Calu3 (cell line): Measurements from ENCODE around the gene SORBS2. TPM values are rescaled to one million over a fixed set of nuclear protein-coding genes. Genes with fewer than 3 reads are reported as not detected.

ENCODE experiments used
- BruUV-seq: library from RNA; stranded (reverse); fragments of 400-500 nt; replicated peaks from 2 replicates; lab custom pipeline; 2021; lab: Mats Ljungman, UMichigan
- CTCF ChIA-PET: fragments of 300-600 bp; sonication (Branson Sonifier 250); formaldehyde crosslinking; loops from one replicate; lab custom pipeline; 2022; ENCODE audit warnings: antibody characterized with exemption; lab: Charles Lee
- DNase-seq: peaks from one replicate; pipeline ENCODE4 v3.0.0; 2022
- H3K27ac Mint-ChIP-seq: one replicate; pipeline ENCODE4 v1.8.0; 2022; ENCODE audit warnings: mixed read lengths; ENCODE audit not compliant: unreplicated experiment
- H3K27me3 Mint-ChIP-seq: one replicate; pipeline ENCODE4 v1.8.0; 2022; ENCODE audit warnings: mixed read lengths; ENCODE audit not compliant: unreplicated experiment
- H3K36me3 Mint-ChIP-seq: one replicate; pipeline ENCODE4 v1.8.0; 2022; ENCODE audit warnings: mild to moderate bottlenecking, moderate library complexity, mixed read lengths; ENCODE audit not compliant: insufficient read depth, unreplicated experiment
- H3K4me1 Mint-ChIP-seq: one replicate; pipeline ENCODE4 v1.8.0; 2022; ENCODE audit warnings: mild to moderate bottlenecking, low read depth, mixed read lengths; ENCODE audit not compliant: unreplicated experiment
- H3K4me3 Mint-ChIP-seq: one replicate; pipeline ENCODE4 v1.8.0; 2022; ENCODE audit warnings: mild to moderate bottlenecking, low read depth, moderate library complexity, mixed read lengths; ENCODE audit not compliant: unreplicated experiment
- H3K9me3 Mint-ChIP-seq: one replicate; pipeline ENCODE4 v1.8.0; 2022; ENCODE audit warnings: low read depth, mixed read lengths; ENCODE audit not compliant: unreplicated experiment
- intact Hi-C: fragments of 100-400 bp; cut with micrococcal nuclease; formaldehyde crosslinking; loops from one replicate; pipeline ENCODE4 v1.10.0; 2022; ENCODE audit not compliant: unreplicated experiment
- total RNA-seq: library from RNA; stranded (reverse); gene quantifications from 2 replicates; pipeline ENCODE4 v1.2.3, GENCODE V29; 2022
- TF ChIP-seq, protein P1 (sequence below): fragments of 200-600 bp; IDR thresholded peaks from one replicate; pipeline ENCODE4 v1.8.0; 2022; ENCODE audit warnings: antibody characterized with exemption; ENCODE audit not compliant: unreplicated experiment

The SORBS2 gene
- total RNA-seq, 1 experiment from 2014 or later = 52.8 TPM

GRCh38 chr4:185626798-185627197, 185.2 kb downstream of the SORBS2 start:
- intact Hi-C loops = no loop called here
- TF ChIP-seq, protein P1, sequence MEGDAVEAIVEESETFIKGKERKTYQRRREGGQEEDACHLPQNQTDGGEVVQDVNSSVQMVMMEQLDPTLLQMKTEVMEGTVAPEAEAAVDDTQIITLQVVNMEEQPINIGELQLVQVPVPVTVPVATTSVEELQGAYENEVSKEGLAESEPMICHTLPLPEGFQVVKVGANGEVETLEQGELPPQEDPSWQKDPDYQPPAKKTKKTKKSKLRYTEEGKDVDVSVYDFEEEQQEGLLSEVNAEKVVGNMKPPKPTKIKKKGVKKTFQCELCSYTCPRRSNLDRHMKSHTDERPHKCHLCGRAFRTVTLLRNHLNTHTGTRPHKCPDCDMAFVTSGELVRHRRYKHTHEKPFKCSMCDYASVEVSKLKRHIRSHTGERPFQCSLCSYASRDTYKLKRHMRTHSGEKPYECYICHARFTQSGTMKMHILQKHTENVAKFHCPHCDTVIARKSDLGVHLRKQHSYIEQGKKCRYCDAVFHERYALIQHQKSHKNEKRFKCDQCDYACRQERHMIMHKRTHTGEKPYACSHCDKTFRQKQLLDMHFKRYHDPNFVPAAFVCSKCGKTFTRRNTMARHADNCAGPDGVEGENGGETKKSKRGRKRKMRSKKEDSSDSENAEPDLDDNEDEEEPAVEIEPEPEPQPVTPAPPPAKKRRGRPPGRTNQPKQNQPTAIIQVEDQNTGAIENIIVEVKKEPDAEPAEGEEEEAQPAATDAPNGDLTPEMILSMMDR = no peak
- Mint-ChIP-seq H3K36me3 (no peaks in the 10 kb centered on the region), H3K27me3 (no peaks in the 10 kb centered on the region), H3K4me3 (no peak overlapping the region), H3K9me3 (no peaks in the 10 kb centered on the region), H3K4me1 (no peaks in the 10 kb centered on the region), H3K27ac (no peak overlapping the region)
- CTCF ChIA-PET = no interaction called here
- BruUV-seq = no TSS peak
- no peak for DNase-seq

GRCh38 chr4:185625503-185625902, 186.5 kb downstream of the SORBS2 start:
- TF ChIP-seq, protein P1 = no peak
- no peaks in the 10 kb centered on the region for H3K36me3 Mint-ChIP-seq
- intact Hi-C loops = no loop called here
- H3K4me1 Mint-ChIP-seq = no peaks in the 10 kb centered on the region
- H3K27me3 Mint-ChIP-seq = no peaks in the 10 kb centered on the region
- DNase-seq = no peak
- CTCF ChIA-PET = interaction anchor here (0.6 kb wide), 1 partner anchor 271 kb away, joined by 3 read pairs; no protein-coding TSS in a partner anchor
- BruUV-seq = no TSS peak
- H3K27ac Mint-ChIP-seq = no peak overlapping the region
- no peaks in the 10 kb centered on the region for H3K9me3 Mint-ChIP-seq
- H3K4me3 Mint-ChIP-seq = no peak overlapping the region

GRCh38 chr4:185624259-185624589, 187.8 kb downstream of the SORBS2 start:
- Mint-ChIP-seq H3K4me1 (no peaks in the 10 kb centered on the region), H3K36me3 (no peaks in the 10 kb centered on the region), H3K27ac (no peak overlapping the region), H3K4me3 (no peak overlapping the region), H3K9me3 (no peaks in the 10 kb centered on the region), H3K27me3 (no peaks in the 10 kb centered on the region)
- TF ChIP-seq, protein P1 = no peak
- no peak for DNase-seq
- no TSS peak for BruUV-seq
- intact Hi-C loops = no loop called here
- CTCF ChIA-PET = no interaction called here

DNA sequence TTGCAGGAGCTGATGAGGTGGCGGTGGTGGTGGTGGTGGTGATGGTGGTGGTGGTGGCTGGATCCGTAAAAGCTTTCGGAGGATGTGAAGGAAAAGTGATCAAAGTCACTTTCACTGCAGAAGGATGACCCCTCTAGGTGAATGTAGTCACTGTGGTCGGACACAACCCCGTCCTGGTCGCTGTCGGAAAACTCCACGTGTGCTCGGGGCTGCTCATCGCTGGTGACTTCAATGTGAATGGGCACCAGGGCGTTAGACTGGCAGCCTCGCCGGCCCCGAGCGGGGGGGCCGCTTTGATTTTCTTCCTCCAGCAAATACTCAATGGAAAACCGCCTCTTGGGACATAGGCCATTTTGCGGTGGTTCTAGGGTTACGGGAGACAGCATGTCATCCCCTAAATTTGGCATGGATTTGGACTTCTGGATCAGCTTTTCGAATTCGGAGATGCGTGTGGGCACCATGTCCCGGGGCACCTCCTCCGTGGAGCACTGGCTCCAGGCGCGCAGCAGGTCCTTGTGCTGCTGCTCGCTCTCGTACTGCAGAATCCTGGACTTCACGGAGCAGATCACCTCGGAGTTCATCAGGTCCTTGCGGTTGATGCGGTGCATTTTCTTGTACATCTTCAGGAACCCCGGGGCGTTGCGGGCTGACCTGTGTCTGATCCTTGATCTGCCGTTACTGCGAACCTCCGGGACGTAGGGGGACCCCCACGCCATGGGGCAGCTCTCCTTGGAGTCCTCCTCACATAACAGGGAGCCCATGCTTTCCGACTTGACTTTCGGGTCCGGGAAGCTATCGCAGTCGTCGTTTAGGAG, 188.3 kb downstream of the SORBS2 start:
- Mint-ChIP-seq H3K4me3 (no peak overlapping the region), H3K27ac (no peak overlapping the region), H3K9me3 (no peaks in the 10 kb centered on the region), H3K36me3 (no peaks in the 10 kb centered on the region), H3K4me1 (no peaks in the 10 kb centered on the region), H3K27me3 (no peaks in the 10 kb centered on the region)
- no TSS peak for BruUV-seq
- CTCF ChIA-PET = no interaction called here
- DNase-seq = no peak
- intact Hi-C loops = no loop called here
- TF ChIP-seq, protein P1 = no peak
